ENCODE results near the gene ZAP70. TPM values are rescaled to one million over a fixed set of nuclear protein-coding genes. Genes with fewer than 3 reads are reported as not detected.

Gene ZAP70
- total and polyA plus RNA-seq, 10 of the 15 experiments (the other 5 are each of a cell fraction or from before 2014, with no cell fraction given) = 0.18 to 2.9 (median 1.2) TPM; not detected in 1

GRCh38 chr2:97779141-97779540 lies 65.8 kb downstream of the ZAP70 start (continued):
- TF ChIP-seq ZZZ3 (IDR thresholded peaks at IDR 0.05; ENCODE audit: control insufficient read depth, insufficient read length, low read depth) = no peak
- no peak for TF ChIP-seq NFYA (IDR thresholded peaks at IDR 0.05; ENCODE audit: borderline replicate concordance, low read depth, low read length)
- no peak for TF ChIP-seq USF2 (IDR thresholded peaks at IDR 0.05; ENCODE audit: borderline replicate concordance, low read depth, low read length)
- TF ChIP-seq GATAD2B (conservative IDR thresholded peaks at IDR 0.05; ENCODE audit: low read depth) = no peak
- TF ChIP-seq SREBF1 (IDR thresholded peaks at IDR 0.05; ENCODE audit: low read length) = no peak
- no peak for TF ChIP-seq FOXM1 (IDR thresholded peaks at IDR 0.05; ENCODE audit: low read depth, low read length)

GRCh38 chr2:97781981-97782380 lies 68.6 kb downstream of the ZAP70 start:
- Histone ChIP-seq H3K27ac (ENCODE audit: control insufficient read depth, insufficient read depth) (no peak overlapping the region), H3K4me2 (ENCODE audit: control insufficient read depth, insufficient read depth) (no peak overlapping the region), H3K27me3 (replicated peaks in 1 of 2; ENCODE audit: control insufficient read depth in 2 of 2, insufficient read depth in 2 of 2, low read length in 1 of 2) (no peaks in the 10 kb centered on the region), H2AFZ (ENCODE audit: control insufficient read depth, low read depth, low read length) (no peak overlapping the region), H3K9ac (ENCODE audit: control insufficient read depth, insufficient read depth, low read length) (no peak overlapping the region), H4K20me1 (ENCODE audit: control insufficient read depth, insufficient read depth) (no peaks in the 10 kb centered on the region), H3K79me2 (ENCODE audit: control insufficient read depth, insufficient read depth, low read length) (no peaks in the 10 kb centered on the region), H3K36me3 (ENCODE audit: control insufficient read depth in 2 of 2, insufficient read depth in 2 of 2, low read length in 1 of 2) (peaks cover 0 to 6% of the 10 kb centered on the region in 2 experiments; a peak in 2 of 4 replicates), H3K4me1 (ENCODE audit: control insufficient read depth, insufficient read depth, low read length) (no peaks in the 10 kb centered on the region), H3K9me3 (replicated peaks; ENCODE audit: control insufficient read depth, insufficient read depth, low read length) (no peaks in the 10 kb centered on the region), H3K4me3 (no peak overlapping the region)
- TF ChIP-seq ZNF622 (IDR thresholded peaks at IDR 0.05) = no peak
- no peak for TF ChIP-seq HDAC6 (IDR thresholded peaks at IDR 0.05; ENCODE audit: unreplicated experiment)
- TF ChIP-seq ZNF217 (IDR thresholded peaks at IDR 0.05) = no peak
- no peak for TF ChIP-seq CUX1 (IDR thresholded peaks at IDR 0.05; ENCODE audit: insufficient replicate concordance, low read depth, low read length)
- TF ChIP-seq NR2C2 (IDR thresholded peaks at IDR 0.05; ENCODE audit: borderline replicate concordance, control insufficient read depth, insufficient read length, low read depth) = no peak
- no TSS peak for BruUV-seq (replicated peaks)
- WGBS (ENCODE audit: insufficient coverage, insufficient replicate concordance, low lambda C conversion rate, missing lambda C conversion rate) = 99% methylated on average over 4 of the region's 4 CpGs
- ChIA-PET RAD21 (ENCODE audit: unreplicated experiment) (no interaction called here), POLR2A (no interaction called here), CTCF (no interaction called here), SMC1A (ENCODE audit: uncharacterized antibody, unreplicated experiment) (interaction anchor here (0.9 kb wide), 1 partner anchor 10 kb away, joined by 3 read pairs; no protein-coding TSS in a partner anchor)
- in situ Hi-C loops (cut with MboI) (no loop called here), intact Hi-C loops (cut with micrococcal nuclease; ENCODE audit: unreplicated experiment) (no loop called here)
- FAIRE-seq (no peak), ATAC-seq (no peak), DNase-seq (ENCODE audit: low read depth, low spot score) (no peak)
